CD4-positive, alpha-beta memory T cell (primary cell): ENCODE measurements around the gene SDF4. TPM values are rescaled to one million over a fixed set of nuclear protein-coding genes. Genes with fewer than 3 reads are reported as not detected.

Experiments
- CTCF ChIA-PET: fragments of 350-600 bp; sonication (Branson Sonifier 250); formaldehyde crosslinking; loops from one replicate; lab custom pipeline; 2021; ENCODE audit warnings: inconsistent platforms; ENCODE audit not compliant: partially characterized antibody; lab: Charles Lee
- POLR2A ChIA-PET: fragments of 350-600 bp; sonication (Branson Sonifier 250); formaldehyde crosslinking; loops from one replicate; lab custom pipeline; 2021; ENCODE audit not compliant: partially characterized antibody; lab: Charles Lee
- DNase-seq, 5 donors: peaks; one replicate each; pipeline versions ENCODE4 v3.0.0 to v3.0.0-alpha.2; 2020 to 2022; ENCODE audit warnings: mixed read lengths in 1 of 5
- H3K27ac ChIP-seq: one replicate; pipeline ENCODE4 v1.7.0; 2013; ENCODE audit warnings: low read depth, low read length
- H3K27me3 ChIP-seq: 2 replicates; pipeline ENCODE4 v1.7.0; 2013; ENCODE audit warnings: mild to moderate bottlenecking, low read length, moderate library complexity; ENCODE audit not compliant: insufficient read depth
- H3K36me3 ChIP-seq: 2 replicates; pipeline ENCODE4 v1.7.0; 2013; ENCODE audit warnings: mild to moderate bottlenecking, low read length, moderate library complexity; ENCODE audit not compliant: insufficient read depth
- H3K4me1 ChIP-seq: 2 replicates; pipeline ENCODE4 v1.7.0; 2013; ENCODE audit warnings: mild to moderate bottlenecking, low read length, moderate library complexity; ENCODE audit not compliant: insufficient read depth
- H3K4me3 ChIP-seq, 2 donors: one replicate each; pipeline ENCODE4 v1.7.0; 2013; ENCODE audit warnings: low read length in 2 of 2, mild to moderate bottlenecking in 1 of 2
- H3K9me3 ChIP-seq, 2 donors: one replicate each; pipeline ENCODE4 v1.7.0; 2013; ENCODE audit warnings: low read length in 2 of 2, control low read depth in 1 of 2; ENCODE audit not compliant: control insufficient read depth in 1 of 2
- H3K27ac Mint-ChIP-seq, 7 donors: one replicate each; pipeline ENCODE4 v1.8.0; 2020 to 2021; ENCODE audit warnings: mixed read lengths in 7 of 7, mild to moderate bottlenecking in 6 of 7, inconsistent platforms in 3 of 7, moderate library complexity in 3 of 7
- H3K27me3 Mint-ChIP-seq, 2 donors: one replicate each; pipeline ENCODE4 v1.8.0; 2020 to 2021; ENCODE audit warnings: mixed read lengths in 2 of 2
- H3K36me3 Mint-ChIP-seq, 2 donors: one replicate each; pipeline ENCODE4 v1.8.0; 2020 to 2021; ENCODE audit warnings: mixed read lengths in 2 of 2, inconsistent platforms in 1 of 2, mild to moderate bottlenecking in 1 of 2
- H3K4me1 Mint-ChIP-seq, 4 donors: one replicate each; pipeline ENCODE4 v1.8.0; 2020 to 2021; ENCODE audit warnings: mixed read lengths in 4 of 4, mild to moderate bottlenecking in 1 of 4
- H3K4me3 Mint-ChIP-seq, 8 donors: one replicate each; pipeline ENCODE4 v1.8.0; 2020 to 2021; ENCODE audit warnings: mixed read lengths in 8 of 8, mild to moderate bottlenecking in 7 of 8, moderate library complexity in 6 of 8, inconsistent platforms in 3 of 8
- H3K9me3 Mint-ChIP-seq, 8 donors: one replicate each; pipeline ENCODE4 v1.8.0; 2020 to 2021; ENCODE audit warnings: mixed read lengths in 8 of 8, mild to moderate bottlenecking in 5 of 8, inconsistent platforms in 3 of 8, moderate library complexity in 1 of 8
- intact Hi-C: fragments of 100-400 bp; cut with micrococcal nuclease; formaldehyde crosslinking; loops from one replicate; pipeline ENCODE4 v1.15.1; 2023
- polyA plus RNA-seq, 2 donors: library from polyadenylated mRNA; unstranded; fragments of 300-500 nt; fragmentation: Illumina TruSeq; gene quantifications; one replicate each; pipeline ENCODE4 v1.2.3, GENCODE V29; 2021
- total RNA-seq, 2 experiments: library from RNA; stranded (reverse); gene quantifications; one replicate each; pipeline ENCODE4 v1.2.3, GENCODE V29; 2021

The SDF4 gene
- total and polyA plus RNA-seq, 4 experiments from 2014 or later, result 97.4 to 138 (median 116) TPM

- Histone ChIP-seq H3K9me3 (no peaks in the 10 kb centered on the region), H3K4me3 (no peak overlapping the region), H3K4me1 (peaks cover 11% of the 10 kb centered on the region), H3K36me3 (peaks cover 46% of the 10 kb centered on the region), H3K27me3 (no peaks in the 10 kb centered on the region), H3K27ac (no peak overlapping the region)
- Mint-ChIP-seq H3K9me3 (peaks cover 0 to 4% (median 0%) of the 10 kb centered on the region in 8 donors), H3K36me3 (peaks cover 36 to 53% of the 10 kb centered on the region in 2 donors), H3K4me1 (peaks cover 11 to 28% (median 18%) of the 10 kb centered on the region in 4 donors), H3K27ac (peak overlapping the region in 4 of 7 donors; percentile 55 to 87 (median 71)), H3K27me3 (no peaks in the 10 kb centered on the region), H3K4me3 (peak overlapping the region in 1 of 8 donors; percentile 20)
- DNase-seq, result no peak
- intact Hi-C loops, result no loop called here
- ChIA-PET CTCF (interaction anchor here (0.7 kb wide), 1 partner anchor 139 kb away, joined by 3 read pairs; no protein-coding TSS in a partner anchor), POLR2A (no interaction called here)
Observed at GRCh38 chr1:1259951-1260600, 28.3 kb upstream of the SDF4 start.

GRCh38 chr1:1259540-1259939, 27.7 kb upstream of the SDF4 start:
- H3K36me3 ChIP-seq, result peaks cover 50% of the 10 kb centered on the region
- Mint-ChIP-seq H3K4me1 (peaks cover 9 to 28% (median 16%) of the 10 kb centered on the region in 4 donors), H3K27me3 (no peaks in the 10 kb centered on the region), H3K36me3 (peaks cover 33 to 55% of the 10 kb centered on the region in 2 donors), H3K4me3 (peak overlapping the region in 1 of 8 donors; percentile 20), H3K9me3 (peaks cover 0 to 4% (median 0%) of the 10 kb centered on the region in 8 donors), H3K27ac (peak overlapping the region in 3 of 7 donors; percentile 52 to 57 (median 55))
- intact Hi-C loops, result no loop called here
- ChIA-PET CTCF (no interaction called here), POLR2A (no interaction called here)
- H3K9me3 ChIP-seq, result no peaks in the 10 kb centered on the region
- H3K27me3 ChIP-seq, result no peaks in the 10 kb centered on the region
- H3K27ac ChIP-seq, result no peak overlapping the region
- no peak for DNase-seq
- peaks cover 11% of the 10 kb centered on the region for H3K4me1 ChIP-seq
- no peak overlapping the region for H3K4me3 ChIP-seq

- intact Hi-C loops, result no loop called here
- peaks cover 0 to 4% (median 0%) of the 10 kb centered on the region in 8 donors for H3K9me3 Mint-ChIP-seq
- H3K4me1 Mint-ChIP-seq, result peaks cover 9 to 28% (median 16%) of the 10 kb centered on the region in 4 donors
- Histone ChIP-seq H3K4me3 (no peak overlapping the region), H3K4me1 (peaks cover 11% of the 10 kb centered on the region), H3K9me3 (no peaks in the 10 kb centered on the region), H3K27me3 (no peaks in the 10 kb centered on the region), H3K36me3 (peaks cover 50% of the 10 kb centered on the region), H3K27ac (no peak overlapping the region)
- H3K27me3 Mint-ChIP-seq, result no peaks in the 10 kb centered on the region
- CTCF ChIA-PET, result no interaction called here
- H3K27ac Mint-ChIP-seq, result no peak overlapping the region
- H3K36me3 Mint-ChIP-seq, result peaks cover 33 to 54% of the 10 kb centered on the region in 2 donors
- no peak for DNase-seq
- POLR2A ChIA-PET, result no interaction called here
- no peak overlapping the region for H3K4me3 Mint-ChIP-seq
Observed at GRCh38 chr1:1259119-1259488, 27.3 kb upstream of the SDF4 start.

- ChIA-PET CTCF (interaction anchor here (0.6 kb wide), 1 partner anchor 136 kb away, joined by 3 read pairs; no protein-coding TSS in a partner anchor), POLR2A (interaction anchor here (0.6 kb wide), 2 partner anchors 13 to 139 kb away, joined by 3 read pairs; no protein-coding TSS in a partner anchor)
- no peaks in the 10 kb centered on the region for H3K9me3 ChIP-seq
- H3K27ac ChIP-seq, result no peak overlapping the region
- intact Hi-C loops, result no loop called here
- Mint-ChIP-seq H3K27me3 (no peaks in the 10 kb centered on the region), H3K4me3 (peak overlapping the region in 1 of 8 donors; percentile 15), H3K9me3 (peaks cover 0 to 4% (median 0%) of the 10 kb centered on the region in 8 donors), H3K27ac (peak overlapping the region in 3 of 7 donors; percentile 36 to 89 (median 84)), H3K4me1 (peaks cover 9 to 29% (median 19%) of the 10 kb centered on the region in 4 donors), H3K36me3 (peaks cover 24 to 50% of the 10 kb centered on the region in 2 donors)
- no peaks in the 10 kb centered on the region for H3K27me3 ChIP-seq
- peaks cover 10% of the 10 kb centered on the region for H3K4me1 ChIP-seq
- H3K36me3 ChIP-seq, result peaks cover 42% of the 10 kb centered on the region
- peak in 1 of 5 donors; percentile 11 for DNase-seq
- H3K4me3 ChIP-seq, result no peak overlapping the region
Observed at GRCh38 chr1:1256956-1257871, 25.4 kb upstream of the SDF4 start.

GRCh38 chr1:1255611-1256010, 23.8 kb upstream of the SDF4 start:
- peaks cover 0 to 4% (median 0%) of the 10 kb centered on the region in 8 donors for H3K9me3 Mint-ChIP-seq
- H3K27ac ChIP-seq, result no peak overlapping the region
- CTCF ChIA-PET, result interaction anchor here (1.4 kb wide), 1 partner anchor 133 kb away, joined by 3 read pairs; no protein-coding TSS in a partner anchor
- H3K36me3 ChIP-seq, result peaks cover 29% of the 10 kb centered on the region
- H3K4me3 Mint-ChIP-seq, result no peak overlapping the region
- no peaks in the 10 kb centered on the region for H3K27me3 Mint-ChIP-seq
- intact Hi-C loops, result no loop called here
- DNase-seq, result no peak
- peak overlapping the region in 3 of 7 donors; percentile 4 to 60 (median 47) for H3K27ac Mint-ChIP-seq
- H3K36me3 Mint-ChIP-seq, result peaks cover 18 to 48% of the 10 kb centered on the region in 2 donors
- H3K4me1 Mint-ChIP-seq, result peaks cover 8 to 26% (median 19%) of the 10 kb centered on the region in 4 donors
- no peak overlapping the region for H3K4me3 ChIP-seq
- H3K4me1 ChIP-seq, result peaks cover 13% of the 10 kb centered on the region
- H3K27me3 ChIP-seq, result no peaks in the 10 kb centered on the region
- POLR2A ChIA-PET, result no interaction called here
- no peaks in the 10 kb centered on the region for H3K9me3 ChIP-seq

- Histone ChIP-seq H3K9me3 (no peaks in the 10 kb centered on the region), H3K27ac (no peak overlapping the region), H3K4me1 (peaks cover 15% of the 10 kb centered on the region), H3K4me3 (no peak overlapping the region), H3K27me3 (no peaks in the 10 kb centered on the region), H3K36me3 (peaks cover 24% of the 10 kb centered on the region)
- no peak for DNase-seq
- Mint-ChIP-seq H3K36me3 (peaks cover 14 to 42% of the 10 kb centered on the region in 2 donors), H3K4me1 (peaks cover 6 to 28% (median 19%) of the 10 kb centered on the region in 4 donors), H3K4me3 (no peak overlapping the region), H3K9me3 (peaks cover 0 to 4% (median 0%) of the 10 kb centered on the region in 8 donors), H3K27me3 (no peaks in the 10 kb centered on the region), H3K27ac (peak overlapping the region in 1 of 7 donors; percentile 4)
- ChIA-PET CTCF (interaction anchor here (0.6 to 1.4 kb wide), 2 partner anchors 23 to 132 kb away, joined by 3 read pairs; no protein-coding TSS in a partner anchor), POLR2A (no interaction called here)
- intact Hi-C loops, result no loop called here
Observed at GRCh38 chr1:1255078-1255477, 23.3 kb upstream of the SDF4 start.
